ENCODE data around the gene LRFN3.
"Not testable (repeated sequence)": the region's sequence is repeated elsewhere in the genome, so short reads cannot be mapped to it uniquely, and the experiment has no call there.

Gene LRFN3

GRCh38 chr19:35935911-35936737 is at the start of gene LRFN3:
TSS of gene LRFN3 (plus strand) at chr19:35936374. CDS start at chr19:35939426, 3,052 bp downstream.
- DNase-seq: peak; percentile 17

- no peak for DNase-seq
Measured at GRCh38 chr19:35887197-35887596, 49.0 kb upstream of the LRFN3 start.

DNA sequence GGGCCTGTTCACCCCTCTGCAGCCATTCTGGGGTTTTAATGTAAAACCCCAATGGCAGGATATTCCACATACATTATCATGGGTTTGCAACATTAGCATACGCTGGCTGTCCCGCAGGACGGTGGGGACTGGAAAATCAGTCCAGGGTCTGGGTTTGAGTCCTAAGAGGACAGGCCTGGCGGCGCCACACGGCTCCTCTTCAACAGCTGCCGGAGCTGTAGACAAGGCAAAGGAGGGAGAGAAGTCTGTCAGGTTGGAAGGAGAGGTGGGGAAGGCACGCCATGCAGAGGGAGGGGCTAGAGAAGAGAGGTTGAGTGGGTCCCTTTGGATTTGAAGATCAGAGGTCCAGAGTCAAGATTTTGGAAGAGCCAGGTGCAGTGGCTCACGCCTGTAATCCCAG is 47.8 kb upstream of the LRFN3 start:
- no peak for DNase-seq

DNA sequence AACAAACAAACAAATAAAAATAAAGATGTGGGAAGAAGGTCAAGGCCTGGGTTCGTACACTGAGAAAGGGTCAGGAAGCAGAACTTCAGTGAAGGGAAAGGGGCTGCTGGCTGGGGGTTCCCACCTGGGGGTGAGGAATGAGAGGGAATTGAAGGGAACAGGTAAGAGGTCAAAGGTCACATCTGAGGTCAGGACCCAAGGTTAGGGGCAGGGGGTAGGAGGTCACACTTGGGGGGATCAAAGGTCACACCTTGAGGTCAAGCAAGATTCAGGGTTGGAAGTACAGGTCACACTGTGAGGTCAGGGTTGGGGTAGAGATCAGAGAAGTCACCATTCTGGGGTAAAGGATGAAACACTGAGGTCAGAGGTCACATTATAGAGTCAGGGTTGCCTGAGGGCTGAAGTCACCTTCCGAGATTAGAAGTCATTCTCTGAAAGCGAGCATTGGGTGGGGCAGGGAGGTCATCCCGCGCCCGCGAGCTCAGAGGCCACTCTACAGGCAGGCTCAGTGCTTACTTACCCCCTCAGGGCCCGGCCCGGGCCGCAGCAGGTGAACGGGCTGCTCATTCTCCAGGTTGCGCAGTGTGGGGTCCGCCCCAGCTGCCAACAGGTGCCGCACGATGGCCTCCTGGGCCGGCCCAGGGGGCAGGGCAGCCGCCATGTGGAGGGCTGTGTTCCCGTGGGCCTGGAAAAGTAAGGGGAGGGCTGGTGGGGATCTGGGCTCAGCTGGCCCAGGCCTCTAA is 46.6 kb upstream of the LRFN3 start:
- no peak for DNase-seq

DNA sequence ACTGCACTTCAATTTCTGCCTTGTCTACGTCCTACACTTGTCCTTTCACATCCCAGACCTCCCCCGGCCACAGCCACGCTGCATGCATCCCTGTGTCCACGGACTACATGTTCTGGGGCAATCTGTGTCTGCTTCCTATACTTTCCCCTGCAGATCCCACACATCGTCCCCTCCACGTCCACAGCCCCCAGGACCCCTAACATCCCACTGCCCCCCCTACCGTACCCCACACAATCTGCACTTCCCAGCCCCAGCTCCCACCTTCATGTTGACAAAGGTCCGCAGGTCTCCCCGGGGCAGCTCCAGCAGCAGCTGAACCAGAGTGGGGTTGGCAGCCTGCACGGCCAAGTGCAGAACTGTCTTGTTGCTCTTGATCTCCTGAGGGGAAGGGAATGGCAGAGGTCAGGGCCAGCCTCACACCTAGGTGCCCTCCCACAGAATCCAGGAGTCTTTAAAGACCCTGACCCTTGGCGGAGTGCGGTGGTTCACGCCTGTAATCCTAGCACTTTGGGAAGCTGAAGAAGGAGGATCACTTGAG is 46.0 kb upstream of the LRFN3 start:
- DNase-seq: no peak

- DNase-seq: not testable (repeated sequence)
Measured at GRCh38 chr19:35891819-35892218, 44.4 kb upstream of the LRFN3 start.

GRCh38 chr19:35894342-35894741 is 41.8 kb upstream of the LRFN3 start:
- DNase-seq: no peak

DNA sequence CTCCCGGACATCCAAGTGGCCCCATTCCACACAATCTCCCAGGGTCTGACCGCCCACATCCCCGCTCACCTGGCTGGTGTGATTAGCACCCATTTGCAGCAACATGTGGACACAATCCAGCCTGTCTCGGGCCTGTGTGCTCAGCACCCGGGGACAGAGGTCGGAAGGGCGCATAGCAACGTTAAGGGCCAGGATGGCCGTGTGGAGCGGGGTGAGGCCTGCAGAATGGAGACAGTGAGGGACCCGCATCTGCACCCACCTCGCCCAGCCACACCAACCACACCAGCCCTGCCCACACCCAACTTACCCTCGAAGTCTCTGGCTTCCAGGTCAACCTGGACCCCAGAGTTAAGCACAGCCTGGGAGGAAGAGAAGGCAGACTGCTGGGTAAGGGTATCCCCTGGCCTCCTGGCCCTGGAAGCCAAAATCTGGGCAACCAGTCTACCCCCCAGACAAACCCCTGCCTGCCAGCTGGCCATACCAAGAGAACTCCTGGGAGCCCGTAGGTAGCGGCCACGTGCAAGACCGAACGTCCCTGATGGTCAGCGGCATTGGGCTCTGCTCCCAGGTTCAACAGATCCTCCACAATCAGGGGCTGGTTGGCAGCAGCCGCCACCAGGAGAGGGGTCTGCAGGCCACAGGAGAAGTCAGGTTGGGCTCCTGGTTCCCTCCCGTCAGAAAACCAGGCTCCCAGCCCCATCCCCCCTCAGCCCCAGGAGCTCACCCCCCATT is 40.1 kb upstream of the LRFN3 start:
- DNase-seq: no peak

- no peak for DNase-seq
Measured at GRCh38 chr19:35896643-35897040, 39.5 kb upstream of the LRFN3 start.

DNA sequence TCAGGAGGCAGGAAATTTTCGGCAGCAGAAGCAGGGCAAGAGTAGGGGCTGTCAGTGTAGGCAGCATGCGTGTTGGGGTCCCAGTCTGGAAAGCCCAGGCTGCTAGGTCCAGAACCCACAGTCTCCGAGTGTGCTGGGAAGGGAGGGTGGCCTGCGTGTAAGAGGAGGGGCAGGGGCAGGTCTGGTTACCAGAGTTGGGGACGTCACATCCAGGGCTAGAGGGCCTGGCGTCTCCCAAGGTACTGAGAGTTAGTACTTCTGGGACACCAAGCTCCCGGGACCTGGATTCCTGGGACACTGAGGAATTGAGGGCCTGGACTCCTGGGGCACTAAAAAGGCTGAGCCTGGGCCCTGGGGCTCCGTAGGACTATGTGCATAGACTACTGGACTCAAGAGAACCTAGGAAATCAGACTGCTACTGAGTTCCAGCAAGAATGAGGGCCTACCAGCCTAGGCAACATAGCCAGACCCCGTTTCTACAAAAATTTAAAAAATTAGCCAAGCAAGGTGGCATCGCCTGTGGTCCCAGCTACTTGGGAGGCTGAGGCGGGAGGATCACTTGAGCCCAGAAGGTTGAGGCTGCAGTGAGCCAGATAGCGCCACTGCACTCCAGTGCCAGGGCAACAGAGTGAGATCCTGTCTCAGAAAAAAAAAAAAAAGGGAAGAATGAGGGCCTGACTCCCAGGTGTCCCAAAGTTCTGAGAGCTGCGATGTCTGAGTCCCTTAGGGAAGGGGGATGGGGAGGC is 38.3 kb upstream of the LRFN3 start:
- no peak for DNase-seq

GRCh38 chr19:35898499-35898809 is 37.7 kb upstream of the LRFN3 start:
- DNase-seq: no peak

GRCh38 chr19:35899547-35900214 is 36.5 kb upstream of the LRFN3 start:
- DNase-seq: peak; percentile 78

GRCh38 chr19:35901055-35901644 is 35.0 kb upstream of the LRFN3 start:
- peak; percentile 69 for DNase-seq

DNA sequence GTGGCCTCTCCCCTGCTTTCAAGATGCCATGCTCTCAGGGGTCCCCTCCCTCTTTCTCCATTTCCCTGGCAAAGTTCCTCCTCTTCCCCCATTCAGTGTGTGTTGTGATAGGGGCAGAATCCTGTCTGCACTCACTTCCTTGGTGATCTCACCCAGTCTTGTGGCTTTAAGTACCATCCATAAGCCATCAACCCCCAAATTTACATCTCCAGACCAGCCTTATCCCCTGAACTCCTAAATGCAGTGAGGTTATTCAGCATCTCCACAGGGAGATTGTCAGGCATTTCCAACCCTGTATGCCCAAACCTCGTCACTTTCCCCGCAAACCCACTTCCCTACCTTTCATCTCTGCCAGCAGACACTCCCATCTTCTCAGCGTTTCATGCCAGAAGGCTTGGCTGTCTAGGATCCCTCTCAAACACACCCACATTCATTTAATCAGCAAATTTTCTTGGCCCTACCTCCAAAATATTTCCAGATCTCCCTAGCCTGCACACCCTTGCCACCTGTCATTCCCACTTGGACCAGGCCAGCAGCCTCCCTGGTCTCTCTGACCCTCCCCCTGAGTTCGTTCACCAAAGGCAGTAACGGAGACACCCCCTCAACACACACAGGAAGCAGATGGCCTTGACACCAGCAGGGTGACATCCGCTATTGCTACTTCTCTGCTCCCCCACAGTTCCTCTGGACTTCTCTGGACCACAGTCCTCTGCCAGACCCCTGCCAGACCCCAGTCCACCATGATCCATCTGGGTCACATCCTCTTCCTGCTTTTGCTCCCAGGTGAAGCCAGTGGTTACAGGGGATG is 34.1 kb upstream of the LRFN3 start, which contains the start of gene HCST:
TSS of gene HCST (plus strand) at position 676 of the 808 bp plus-strand sequence. CDS start at position 741, 65 bp downstream.
- DNase-seq: peak; percentile 4

DNA sequence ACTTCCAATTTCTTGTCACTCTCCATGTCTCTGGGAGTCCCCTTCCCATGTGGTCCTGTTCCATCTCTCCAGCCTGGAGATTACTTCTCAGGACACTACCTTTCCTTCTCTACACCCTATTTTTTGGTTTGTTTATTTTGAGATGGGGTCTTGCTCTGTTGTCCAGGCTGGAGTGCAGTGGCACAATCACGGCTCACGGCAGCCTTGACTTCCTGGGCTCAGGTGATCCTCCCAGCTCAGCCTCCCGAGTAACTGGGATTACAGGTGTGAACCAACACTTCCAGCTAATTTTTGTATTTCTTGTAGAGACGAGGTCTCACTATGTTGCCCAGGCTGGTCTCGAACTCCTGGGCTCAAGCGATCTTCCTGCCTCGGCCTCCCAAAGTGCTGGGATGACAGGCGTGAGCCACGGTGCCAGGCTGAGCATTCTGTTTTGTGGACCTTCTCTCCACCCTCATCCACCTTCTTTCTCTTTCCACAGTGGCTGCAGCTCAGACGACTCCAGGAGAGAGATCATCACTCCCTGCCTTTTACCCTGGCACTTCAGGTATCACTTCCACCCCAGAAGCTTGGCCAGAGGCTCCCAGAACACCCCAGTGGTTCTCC is 33.2 kb upstream of the LRFN3 start:
- no peak for DNase-seq

- peak; percentile 64 for DNase-seq
Measured at GRCh38 chr19:35903550-35904179, 32.5 kb upstream of the LRFN3 start.

- DNase-seq: no peak
Measured at GRCh38 chr19:35904311-35905068, 31.7 kb upstream of the LRFN3 start.

DNA sequence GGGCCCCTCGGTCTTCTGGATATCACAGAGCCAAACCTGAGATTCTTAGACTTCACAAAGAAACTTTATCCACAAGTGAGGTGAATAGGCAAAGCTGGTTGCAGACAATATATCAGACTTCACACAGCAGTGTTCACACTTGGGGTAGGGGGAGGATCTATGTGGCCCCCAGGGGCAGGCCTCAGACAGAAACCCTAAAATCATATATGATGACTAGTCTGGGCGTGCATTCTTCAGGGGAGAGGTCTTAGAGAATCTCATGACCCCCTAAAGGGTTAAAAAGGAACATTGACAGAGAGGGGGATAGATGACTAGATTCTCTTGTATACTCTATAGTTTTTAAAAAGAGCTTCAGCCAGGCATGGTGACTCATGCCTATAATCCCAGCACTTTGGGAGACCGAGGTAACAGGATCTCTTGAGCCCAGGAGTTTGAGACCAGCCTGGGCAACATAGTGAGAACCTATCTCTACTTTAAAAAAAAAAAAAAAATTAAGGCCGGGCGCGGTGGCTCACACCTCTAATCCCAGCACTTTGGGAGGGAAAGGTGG is 30.9 kb upstream of the LRFN3 start:
- no peak for DNase-seq

- no peak for DNase-seq
Measured at GRCh38 chr19:35907377-35907745, 28.8 kb upstream of the LRFN3 start.
